ENCODE data around the gene CEP192.

CEP192 gene

DNA sequence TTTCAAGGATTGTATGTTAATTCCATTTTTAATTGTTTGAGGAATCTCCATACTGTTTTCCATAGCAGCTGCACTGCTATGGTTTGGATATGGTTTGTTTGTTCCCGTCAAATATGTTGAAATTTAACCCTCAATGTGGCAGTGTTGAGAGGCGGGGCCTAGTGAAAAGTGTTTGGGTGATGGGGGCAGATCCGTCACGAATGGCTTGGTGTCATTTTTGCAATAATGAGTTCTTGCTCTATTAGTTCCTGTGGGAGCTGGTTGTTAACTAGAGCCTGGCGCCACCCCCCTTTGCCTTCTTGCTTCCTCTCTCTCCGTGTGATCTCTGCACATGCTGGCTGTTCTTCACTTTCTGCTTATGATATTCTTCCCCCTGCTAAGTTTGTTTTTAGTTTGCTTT is 156.0 kb downstream of the CEP192 start (continued):
- TF ChIP-seq MYNN (tag by site-specific recombination; IDR thresholded peaks at IDR 0.05; ENCODE audit: borderline replicate concordance) (no peak), SCRT1 (tag by site-specific recombination; IDR thresholded peaks at IDR 0.05; ENCODE audit: borderline replicate concordance) (no peak), ZNF211 (tag by site-specific recombination; IDR thresholded peaks at IDR 0.05; ENCODE audit: low read depth) (no peak)

DNA sequence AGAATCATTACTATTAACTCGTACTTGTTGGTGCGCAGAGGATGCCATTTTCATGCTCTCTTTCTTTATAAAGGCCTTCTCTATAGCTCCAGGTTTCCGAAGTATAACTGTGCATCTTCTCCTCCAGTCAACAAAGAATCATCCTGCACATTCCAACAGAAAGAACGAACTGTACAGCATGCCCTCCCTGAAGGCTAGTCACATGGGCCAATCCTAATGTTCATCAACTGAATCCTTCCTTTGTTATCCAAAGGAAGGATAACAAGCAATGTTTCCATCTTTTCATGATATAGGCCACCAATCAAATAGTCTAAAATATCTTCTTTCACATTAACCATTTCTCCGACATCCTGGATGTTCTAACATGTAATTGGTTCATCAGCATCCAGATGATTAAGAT is 160.5 kb downstream of the CEP192 start:
- no peaks in the 10 kb centered on the region for H3K36me3 ChIP-seq (ENCODE audit: control insufficient read depth in 2 of 2, insufficient read depth in 1 of 2, low read length in 2 of 2)
- ChIA-PET POLR2A (no interaction called here), CTCF (interaction anchor here (0.5 to 3.6 kb wide), 3 partner anchors 7 to 662 kb away, joined by 3 to 32 read pairs (median 3); no protein-coding TSS in a partner anchor)
- no peaks in the 10 kb centered on the region for H3K4me1 ChIP-seq (ENCODE audit: control insufficient read depth, insufficient read depth, low read length)
- H3K27ac ChIP-seq (ENCODE audit: extremely low read depth, low read depth, low read length), result no peak overlapping the region
- H3K4me3 ChIP-seq (ENCODE audit: low read depth, low read length), result no peak overlapping the region
- TF ChIP-seq PRDM1 (tag by site-specific recombination; IDR thresholded peaks at IDR 0.05) (no peak), KLF8 (tag by site-specific recombination; IDR thresholded peaks at IDR 0.05) (no peak), ZNF660 (tag by site-specific recombination; IDR thresholded peaks at IDR 0.05) (no peak), ZNF274 (IDR thresholded peaks at IDR 0.05; ENCODE audit: low read length) (no peak), ZNF274 (tag by site-specific recombination; IDR thresholded peaks at IDR 0.05; ENCODE audit: borderline replicate concordance) (no peak), ZNF391 (tag by site-specific recombination; IDR thresholded peaks at IDR 0.05; ENCODE audit: borderline replicate concordance, low read depth) (no peak), ZNF670 (tag by site-specific recombination; IDR thresholded peaks at IDR 0.05; ENCODE audit: low read depth) (no peak), ZNF121 (tag by site-specific recombination; IDR thresholded peaks at IDR 0.05) (no peak), ZNF10 (tag by site-specific recombination; IDR thresholded peaks at IDR 0.05) (no peak), ZNF169 (tag by site-specific recombination; IDR thresholded peaks at IDR 0.05) (no peak), HOXA7 (CRISPR knock-in tag; IDR thresholded peaks at IDR 0.05; ENCODE audit: borderline replicate concordance) (no peak), ZNF560 (tag by site-specific recombination; IDR thresholded peaks at IDR 0.05; ENCODE audit: borderline replicate concordance) (no peak), BCL11B (tag by site-specific recombination; IDR thresholded peaks at IDR 0.05; ENCODE audit: low read depth) (no peak), ZNF548 (tag by site-specific recombination; IDR thresholded peaks at IDR 0.05) (no peak), TCF7L2 (IDR thresholded peaks at IDR 0.05; ENCODE audit: borderline replicate concordance, low read depth, low read length) (no peak), ZNF184 (tag by site-specific recombination; IDR thresholded peaks at IDR 0.05) (no peak), YY1 (tag by site-specific recombination; IDR thresholded peaks at IDR 0.05) (no peak)
- TF ChIP-seq, protein P1, sequence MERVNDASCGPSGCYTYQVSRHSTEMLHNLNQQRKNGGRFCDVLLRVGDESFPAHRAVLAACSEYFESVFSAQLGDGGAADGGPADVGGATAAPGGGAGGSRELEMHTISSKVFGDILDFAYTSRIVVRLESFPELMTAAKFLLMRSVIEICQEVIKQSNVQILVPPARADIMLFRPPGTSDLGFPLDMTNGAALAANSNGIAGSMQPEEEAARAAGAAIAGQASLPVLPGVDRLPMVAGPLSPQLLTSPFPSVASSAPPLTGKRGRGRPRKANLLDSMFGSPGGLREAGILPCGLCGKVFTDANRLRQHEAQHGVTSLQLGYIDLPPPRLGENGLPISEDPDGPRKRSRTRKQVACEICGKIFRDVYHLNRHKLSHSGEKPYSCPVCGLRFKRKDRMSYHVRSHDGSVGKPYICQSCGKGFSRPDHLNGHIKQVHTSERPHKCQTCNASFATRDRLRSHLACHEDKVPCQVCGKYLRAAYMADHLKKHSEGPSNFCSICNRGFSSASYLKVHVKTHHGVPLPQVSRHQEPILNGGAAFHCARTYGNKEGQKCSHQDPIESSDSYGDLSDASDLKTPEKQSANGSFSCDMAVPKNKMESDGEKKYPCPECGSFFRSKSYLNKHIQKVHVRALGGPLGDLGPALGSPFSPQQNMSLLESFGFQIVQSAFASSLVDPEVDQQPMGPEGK (tag by site-specific recombination; IDR thresholded peaks at IDR 0.05), result no peak
- TF ChIP-seq, protein P2, sequence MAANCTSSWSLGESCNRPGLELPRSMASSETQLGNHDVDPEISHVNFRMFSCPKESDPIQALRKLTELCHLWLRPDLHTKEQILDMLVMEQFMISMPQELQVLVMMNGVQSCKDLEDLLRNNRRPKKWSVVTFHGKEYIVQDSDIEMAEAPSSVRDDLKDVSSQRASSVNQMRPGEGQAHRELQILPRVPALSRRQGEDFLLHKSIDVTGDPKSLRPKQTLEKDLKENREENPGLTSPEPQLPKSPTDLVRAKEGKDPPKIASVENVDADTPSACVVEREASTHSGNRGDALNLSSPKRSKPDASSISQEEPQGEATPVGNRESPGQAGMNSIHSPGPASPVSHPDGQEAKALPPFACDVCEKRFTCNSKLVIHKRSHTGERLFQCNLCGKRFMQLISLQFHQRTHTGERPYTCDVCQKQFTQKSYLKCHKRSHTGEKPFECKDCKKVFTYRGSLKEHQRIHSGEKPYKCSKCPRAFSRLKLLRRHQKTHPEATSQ (tag by site-specific recombination; IDR thresholded peaks at IDR 0.05), result no peak
- TF ChIP-seq, protein P3, sequence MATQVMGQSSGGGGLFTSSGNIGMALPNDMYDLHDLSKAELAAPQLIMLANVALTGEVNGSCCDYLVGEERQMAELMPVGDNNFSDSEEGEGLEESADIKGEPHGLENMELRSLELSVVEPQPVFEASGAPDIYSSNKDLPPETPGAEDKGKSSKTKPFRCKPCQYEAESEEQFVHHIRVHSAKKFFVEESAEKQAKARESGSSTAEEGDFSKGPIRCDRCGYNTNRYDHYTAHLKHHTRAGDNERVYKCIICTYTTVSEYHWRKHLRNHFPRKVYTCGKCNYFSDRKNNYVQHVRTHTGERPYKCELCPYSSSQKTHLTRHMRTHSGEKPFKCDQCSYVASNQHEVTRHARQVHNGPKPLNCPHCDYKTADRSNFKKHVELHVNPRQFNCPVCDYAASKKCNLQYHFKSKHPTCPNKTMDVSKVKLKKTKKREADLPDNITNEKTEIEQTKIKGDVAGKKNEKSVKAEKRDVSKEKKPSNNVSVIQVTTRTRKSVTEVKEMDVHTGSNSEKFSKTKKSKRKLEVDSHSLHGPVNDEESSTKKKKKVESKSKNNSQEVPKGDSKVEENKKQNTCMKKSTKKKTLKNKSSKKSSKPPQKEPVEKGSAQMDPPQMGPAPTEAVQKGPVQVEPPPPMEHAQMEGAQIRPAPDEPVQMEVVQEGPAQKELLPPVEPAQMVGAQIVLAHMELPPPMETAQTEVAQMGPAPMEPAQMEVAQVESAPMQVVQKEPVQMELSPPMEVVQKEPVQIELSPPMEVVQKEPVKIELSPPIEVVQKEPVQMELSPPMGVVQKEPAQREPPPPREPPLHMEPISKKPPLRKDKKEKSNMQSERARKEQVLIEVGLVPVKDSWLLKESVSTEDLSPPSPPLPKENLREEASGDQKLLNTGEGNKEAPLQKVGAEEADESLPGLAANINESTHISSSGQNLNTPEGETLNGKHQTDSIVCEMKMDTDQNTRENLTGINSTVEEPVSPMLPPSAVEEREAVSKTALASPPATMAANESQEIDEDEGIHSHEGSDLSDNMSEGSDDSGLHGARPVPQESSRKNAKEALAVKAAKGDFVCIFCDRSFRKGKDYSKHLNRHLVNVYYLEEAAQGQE (tag by site-specific recombination; IDR thresholded peaks at IDR 0.05), result no peak
- H3K9me3 ChIP-seq (ENCODE audit: control insufficient read depth, insufficient read depth, low read depth, low read length), result no peaks in the 10 kb centered on the region
